K562 (cell line): ENCODE results near the gene GALNT17. TPM values are rescaled to one million over a fixed set of nuclear protein-coding genes. Genes with fewer than 3 reads are reported as not detected.

Experiments used
- ATAC-seq: fragments of 200-7000 bp; cut with Tn5 transposase; 3 replicates; pipeline ENCODE4 v1.9.1; 2020; ENCODE audit warnings: moderate library complexity
- BruUV-seq: library from RNA; stranded (reverse); fragments of 400-500 nt; replicated peaks from 2 replicates; lab custom pipeline; 2021; lab: Mats Ljungman, UMichigan
- CTCF ChIA-PET: fragments of 300-600 bp; formaldehyde crosslinking; extraction: SDS; loops from one replicate; lab custom pipeline; 2021; ENCODE audit warnings: low intra/inter-chr PET ratio; lab: Yijun Ruan, JAX
- POLR2A ChIA-PET: fragments of 300-600, 350-650 bp; sonication (Branson Sonifier 250); formaldehyde crosslinking; extraction: SDS; loops from one replicate; lab custom pipeline; 2021; ENCODE audit warnings: antibody characterized with exemption, inconsistent platforms; lab: Yijun Ruan, JAX
- DNase-seq, 4 experiments: peaks; one replicate each; pipeline versions ENCODE4 v3.0.0 to v3.0.0-alpha.2; 2011 to 2018; ENCODE audit warnings: low spot score in 3 of 4, mixed read lengths in 3 of 4; ENCODE audit errors: extremely low read depth in 1 of 4
- FAIRE-seq: peaks from 2 replicates; lab custom pipeline; 2011; peaks lifted over from hg19 to GRCh38; lab: Jason Lieb, UNC
- H2AFZ ChIP-seq: 2 replicates; pipeline ENCODE4 v1.6.0; 2011; ENCODE audit warnings: low read depth, low read length, control low read depth, inconsistent platforms
- H3K27ac ChIP-seq: fragments of 200-600 bp; 3 replicates; pipeline ENCODE4 v1.8.0; 2011; ENCODE audit warnings: low read depth, mild to moderate bottlenecking, control low read depth, inconsistent platforms, low read length, moderate library complexity, mixed read lengths; ENCODE audit errors: extremely low read depth
- H3K27me3 ChIP-seq, 2 experiments: fragments of 300-600 bp in 1 of 2; 2 replicates in 1 of 2; 3 replicates in 1 of 2; pipeline versions ENCODE4 v1.6.0 to v1.8.0; 2011; ENCODE audit warnings: inconsistent platforms in 2 of 2, low read length in 2 of 2, mild to moderate bottlenecking in 1 of 2, mixed read lengths in 1 of 2, moderate library complexity in 1 of 2; ENCODE audit not compliant: control insufficient read depth in 2 of 2, insufficient read depth in 2 of 2
- H3K36me3 ChIP-seq: fragments of 300-600 bp; 3 replicates; pipeline ENCODE4 v1.8.0; 2011; ENCODE audit warnings: mild to moderate bottlenecking, low read length, inconsistent platforms; ENCODE audit not compliant: control insufficient read depth, insufficient read depth
- H3K4me1 ChIP-seq, 2 experiments: fragments of 200-600 bp in 1 of 2; replicated peaks in 1 of 2; 2 replicates in 1 of 2; 3 replicates in 1 of 2; pipeline versions ENCODE4 v1.5.1 to v1.8.0; 2011; ENCODE audit warnings: inconsistent platforms in 2 of 2, low read length in 2 of 2, mild to moderate bottlenecking in 1 of 2, mixed read lengths in 1 of 2, moderate library complexity in 1 of 2; ENCODE audit not compliant: control insufficient read depth in 2 of 2, insufficient read depth in 2 of 2
- H3K4me2 ChIP-seq: 2 replicates; pipeline ENCODE4 v1.6.1; 2011; ENCODE audit warnings: low read length, control low read depth, inconsistent platforms, mixed read lengths; ENCODE audit not compliant: insufficient read depth
- H3K4me3 ChIP-seq: fragments of 200-600 bp; sonication (generic), shearing (Covaris generic); 2 replicates; pipeline ENCODE4 v1.5.1; 2016; ENCODE audit warnings: control low read depth, inconsistent platforms
- H3K79me2 ChIP-seq: fragments of 200-600 bp; 3 replicates; pipeline ENCODE4 v1.8.0; 2011; ENCODE audit warnings: low read length, inconsistent platforms; ENCODE audit not compliant: control insufficient read depth, insufficient read depth
- H3K9ac ChIP-seq, 2 experiments: 2 replicates each; pipeline versions ENCODE4 v1.6.0 to v1.6.1; 2011; ENCODE audit warnings: low read depth in 2 of 2, low read length in 2 of 2, control low read depth in 1 of 2, inconsistent platforms in 1 of 2, mild to moderate bottlenecking in 1 of 2, mixed read lengths in 1 of 2; ENCODE audit not compliant: insufficient read depth in 1 of 2
- H3K9me1 ChIP-seq: one replicate; pipeline ENCODE4 v1.6.0; 2011; ENCODE audit warnings: inconsistent platforms, mild to moderate bottlenecking, low read length, moderate library complexity; ENCODE audit not compliant: control insufficient read depth, insufficient read depth
- H3K9me3 ChIP-seq: replicated peaks from 2 replicates; pipeline ENCODE4 v1.5.1; 2011; ENCODE audit warnings: low read depth, low read length, inconsistent platforms; ENCODE audit not compliant: control insufficient read depth, insufficient read depth
- H4K20me1 ChIP-seq: replicated peaks from 2 replicates; pipeline ENCODE4 v1.6.1; 2011; ENCODE audit warnings: low read length, inconsistent platforms, mixed read lengths; ENCODE audit not compliant: control insufficient read depth, insufficient read depth
- GATAD2B ChIP-seq: fragments of 450-650 bp; IDR thresholded peaks from 2 replicates; pipeline ENCODE4 v1.6.1; 2017; ENCODE audit warnings: mild to moderate bottlenecking, borderline replicate concordance
- HMGXB4 ChIP-seq: sonication (generic); formaldehyde crosslinking; IDR thresholded peaks from 2 replicates; pipeline ENCODE4 v1.8.1; 2023; ENCODE audit warnings: mild to moderate bottlenecking, missing genetic modification reagents
- KDM1A ChIP-seq, 2 experiments: fragments of 450-650 bp; IDR thresholded peaks; 2 replicates each; pipeline ENCODE4 v1.6.1; 2016; ENCODE audit warnings: mild to moderate bottlenecking in 2 of 2
- NR2C2 ChIP-seq, 2 experiments: fragments of 200-800 bp in 1 of 2; sonication (Bioruptor generic) in 1 of 2; sonication (generic) in 1 of 2; formaldehyde crosslinking in 1 of 2; IDR thresholded peaks; 2 replicates each; pipeline versions ENCODE4 v1.6.1 to v1.8.0; 2016 to 2022; ENCODE audit warnings: mild to moderate bottlenecking in 1 of 2, missing compliant biosample characterization in 1 of 2, missing genetic modification characterization in 1 of 2, missing genetic modification reagents in 1 of 2
- SAFB ChIP-seq: fragments of 200-400 bp; formaldehyde crosslinking; IDR thresholded peaks from 2 replicates; pipeline ENCODE4 v1.6.1; 2017; ENCODE audit warnings: low read depth, low read length, borderline replicate concordance
- SLC30A9 ChIP-seq: fragments of 250-450 bp; sonication (Bioruptor Pico); IDR thresholded peaks from 2 replicates; pipeline ENCODE4 v1.8.0; 2022; ENCODE audit warnings: mild to moderate bottlenecking, moderate library complexity
- THRAP3 ChIP-seq: fragments of 450-650 bp; IDR thresholded peaks from 2 replicates; pipeline ENCODE4 v1.6.1; 2016; ENCODE audit warnings: mild to moderate bottlenecking, inconsistent platforms, borderline replicate concordance
- ZBTB2 ChIP-seq: fragments of 450-650 bp; IDR thresholded peaks from 2 replicates; pipeline ENCODE4 v1.6.1; 2016; ENCODE audit warnings: antibody characterized with exemption
- ZNF324 ChIP-seq: fragments of 250-450 bp; sonication (Bioruptor Pico); IDR thresholded peaks from 2 replicates; pipeline ENCODE4 v1.4.0; 2020; ENCODE audit warnings: mild to moderate bottlenecking
- WGBS: fragments of 100-300 bp; shearing (Covaris generic); methylation state at CpG from one replicate; pipeline ENCODE4 v1.1.6; 2016; ENCODE audit warnings: low coverage, mixed read lengths; ENCODE audit not compliant: insufficient coverage; ENCODE audit errors: missing lambda C conversion rate; 5-methylcytosine and 5-hydroxymethylcytosine counted together
- in situ Hi-C: fragments of 300-500 bp; cut with MboI; formaldehyde crosslinking; loops from 4 replicates; pipeline ENCODE4 v1.15.0; 2018; ENCODE audit warnings: inconsistent platforms, mixed read lengths
- intact Hi-C: fragments of 100-400 bp; cut with micrococcal nuclease; formaldehyde crosslinking; loops from 2 replicates; pipeline ENCODE4 v1.14.2; 2022
- polyA plus RNA-seq, 8 experiments: library from polyadenylated mRNA; depleted of rRNA in 4 of 8; stranded (reverse) in 5 of 8; unstranded in 3 of 8; fragments of >200 nt; fragmentation: Nextera tagmentation in 2 of 8; fragmentation: Illumina TruSeq in 1 of 8; extraction: Ambion mirVana in 2 of 8; extraction: Trizol in 1 of 8; gene quantifications; 2 replicates each; pipeline versions ENCODE4 v1.2.1 to v1.2.3, GENCODE V29; 2011 to 2014; ENCODE audit warnings: inconsistent platforms in 1 of 8, missing spikeins in 1 of 8
- total RNA-seq, 7 experiments: library from RNA; depleted of rRNA in 6 of 7; stranded (reverse); fragments of >200 nt in 6 of 7; fragmentation: Illumina TruSeq in 2 of 7; extraction: Trizol in 2 of 7; gene quantifications; 2 replicates each; pipeline versions ENCODE4 v1.2.1 to v1.2.3, GENCODE V29; 2011 to 2021; ENCODE audit warnings: low replicate concordance in 1 of 7
- TF ChIP-seq, protein P1 (sequence below): fragments of 250-450 bp; sonication (Bioruptor Pico); IDR thresholded peaks from 2 replicates; pipeline ENCODE4 v1.5.1; 2021; ENCODE audit warnings: mild to moderate bottlenecking
- TF ChIP-seq, protein P2 (sequence below): IDR thresholded peaks from 2 replicates; pipeline ENCODE4 v1.6.1; 2016; ENCODE audit warnings: missing genetic modification characterization, missing compliant biosample characterization
- TF ChIP-seq, protein P3 (sequence below): fragments of 450-650 bp; IDR thresholded peaks from one replicate; pipeline ENCODE4 v1.6.1; 2018; ENCODE audit warnings: mild to moderate bottlenecking, moderate library complexity; ENCODE audit not compliant: partially characterized antibody

The GALNT17 gene
- total and polyA plus RNA-seq, 9 of the 15 experiments (the other 6 are each of a cell fraction or from before 2014, with no cell fraction given), result not detected

DNA sequence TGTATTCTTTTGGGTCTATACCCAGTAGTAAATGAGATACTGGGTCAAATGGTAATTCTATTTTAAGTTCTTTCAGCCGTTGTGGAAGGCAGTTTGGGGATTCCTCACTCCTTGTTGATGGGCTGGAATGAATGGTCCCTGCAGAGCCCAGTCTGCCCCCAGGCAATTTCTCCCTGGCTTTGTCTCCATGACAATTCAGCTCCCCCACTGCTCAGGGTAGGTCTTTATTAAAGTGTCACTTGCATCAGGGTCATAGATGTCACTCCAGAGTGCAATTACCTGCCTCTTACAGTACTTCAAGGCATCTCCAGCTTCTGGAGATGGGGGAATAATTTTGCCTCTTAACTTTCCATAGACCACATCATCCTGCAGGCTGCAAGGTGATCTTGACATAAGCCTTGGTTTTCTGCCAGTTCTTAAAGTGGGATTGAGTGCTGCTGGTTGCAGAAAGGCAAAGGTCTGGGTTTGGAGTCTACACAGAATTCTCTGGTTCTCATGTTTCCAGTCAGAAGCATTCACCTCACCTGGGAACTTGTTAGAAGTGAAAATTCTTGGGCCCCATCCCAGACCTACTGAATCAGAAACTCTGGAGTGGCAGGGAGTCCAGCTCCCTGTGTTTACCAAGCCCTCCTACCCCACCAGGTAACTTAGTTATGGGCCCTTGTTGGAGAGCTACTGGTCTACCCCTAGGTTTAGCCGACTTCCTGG is 442.4 kb downstream of the GALNT17 start (continued):
- TF ChIP-seq, protein P1, sequence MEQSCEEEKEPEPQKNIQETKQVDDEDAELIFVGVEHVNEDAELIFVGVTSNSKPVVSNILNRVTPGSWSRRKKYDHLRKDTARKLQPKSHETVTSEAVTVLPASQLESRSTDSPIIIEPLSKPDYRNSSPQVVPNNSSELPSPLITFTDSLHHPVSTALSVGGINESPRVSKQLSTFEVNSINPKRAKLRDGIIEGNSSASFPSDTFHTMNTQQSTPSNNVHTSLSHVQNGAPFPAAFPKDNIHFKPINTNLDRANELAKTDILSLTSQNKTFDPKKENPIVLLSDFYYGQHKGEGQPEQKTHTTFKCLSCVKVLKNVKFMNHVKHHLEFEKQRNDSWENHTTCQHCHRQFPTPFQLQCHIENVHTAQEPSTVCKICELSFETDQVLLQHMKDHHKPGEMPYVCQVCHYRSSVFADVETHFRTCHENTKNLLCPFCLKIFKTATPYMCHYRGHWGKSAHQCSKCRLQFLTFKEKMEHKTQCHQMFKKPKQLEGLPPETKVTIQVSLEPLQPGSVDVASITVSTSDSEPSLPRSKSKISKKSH (CRISPR knock-in tag), result no peak
- TF ChIP-seq HMGXB4 (CRISPR knock-in tag) (no peak), SLC30A9 (no peak)

GRCh38 chr7:71580027-71580426 is 448.1 kb downstream of the GALNT17 start:
- Histone ChIP-seq H3K4me2 (no peak overlapping the region), H3K9me3 (no peaks in the 10 kb centered on the region), H3K4me1 (no peaks in the 10 kb centered on the region), H3K27me3 (no peaks in the 10 kb centered on the region), H3K79me2 (no peaks in the 10 kb centered on the region), H2AFZ (no peak overlapping the region), H4K20me1 (no peaks in the 10 kb centered on the region), H3K4me3 (no peak overlapping the region), H3K9me1 (no peaks in the 10 kb centered on the region), H3K27ac (no peak overlapping the region), H3K9ac (no peak overlapping the region), H3K36me3 (no peaks in the 10 kb centered on the region)
- intact Hi-C loops, result no loop called here
- DNase-seq (no peak), ATAC-seq (no peak), FAIRE-seq (no peak)
- ChIA-PET CTCF (no interaction called here), POLR2A (no interaction called here)
- in situ Hi-C loops, result no loop called here
- WGBS, result 14% methylated on average over 1 of the region's 1 CpG
- no TSS peak for BruUV-seq
- TF ChIP-seq, protein P2, sequence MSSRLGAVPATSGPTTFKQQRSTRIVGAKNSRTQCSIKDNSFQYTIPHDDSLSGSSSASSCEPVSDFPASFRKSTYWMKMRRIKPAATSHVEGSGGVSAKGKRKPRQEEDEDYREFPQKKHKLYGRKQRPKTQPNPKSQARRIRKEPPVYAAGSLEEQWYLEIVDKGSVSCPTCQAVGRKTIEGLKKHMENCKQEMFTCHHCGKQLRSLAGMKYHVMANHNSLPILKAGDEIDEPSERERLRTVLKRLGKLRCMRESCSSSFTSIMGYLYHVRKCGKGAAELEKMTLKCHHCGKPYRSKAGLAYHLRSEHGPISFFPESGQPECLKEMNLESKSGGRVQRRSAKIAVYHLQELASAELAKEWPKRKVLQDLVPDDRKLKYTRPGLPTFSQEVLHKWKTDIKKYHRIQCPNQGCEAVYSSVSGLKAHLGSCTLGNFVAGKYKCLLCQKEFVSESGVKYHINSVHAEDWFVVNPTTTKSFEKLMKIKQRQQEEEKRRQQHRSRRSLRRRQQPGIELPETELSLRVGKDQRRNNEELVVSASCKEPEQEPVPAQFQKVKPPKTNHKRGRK (tag), result 0 out of 2 replicates have a peak, but pooled peaks have one; percentile 24
- TF ChIP-seq GATAD2B (peak; percentile 70; the same call in 1 of the 2 replicates), SAFB (no peak), KDM1A (IDR thresholded peaks at IDR 0.05) (no peak), NR2C2 (CRISPR knock-in tag; IDR thresholded peaks at IDR 0.05) (no peak), NR2C2 (tag; IDR thresholded peaks at IDR 0.05) (no peak), THRAP3 (0 out of 2 replicates have a peak, but pooled peaks have one; percentile 57), ZNF324 (CRISPR knock-in tag) (no peak), ZBTB2 (peak; percentile 91)
- TF ChIP-seq, protein P3, sequence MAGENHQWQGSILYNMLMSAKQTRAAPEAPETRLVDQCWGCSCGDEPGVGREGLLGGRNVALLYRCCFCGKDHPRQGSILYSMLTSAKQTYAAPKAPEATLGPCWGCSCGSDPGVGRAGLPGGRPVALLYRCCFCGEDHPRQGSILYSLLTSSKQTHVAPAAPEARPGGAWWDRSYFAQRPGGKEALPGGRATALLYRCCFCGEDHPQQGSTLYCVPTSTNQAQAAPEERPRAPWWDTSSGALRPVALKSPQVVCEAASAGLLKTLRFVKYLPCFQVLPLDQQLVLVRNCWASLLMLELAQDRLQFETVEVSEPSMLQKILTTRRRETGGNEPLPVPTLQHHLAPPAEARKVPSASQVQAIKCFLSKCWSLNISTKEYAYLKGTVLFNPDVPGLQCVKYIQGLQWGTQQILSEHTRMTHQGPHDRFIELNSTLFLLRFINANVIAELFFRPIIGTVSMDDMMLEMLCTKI, result no peak
